ENCODE results near the gene ADAMTS16.

The ADAMTS16 gene

GRCh38 chr5:5105531-5105930 is 34.6 kb upstream of the ADAMTS16 start:
- DNase-seq (ENCODE audit: extremely low read depth, low read depth): no peak
- no peak for TF ChIP-seq CTCF (IDR thresholded peaks at IDR 0.05; ENCODE audit: low read depth, low read length)

- no peak for DNase-seq (ENCODE audit: extremely low read depth, low read depth)
Measured at GRCh38 chr5:5116956-5117355, 23.2 kb upstream of the ADAMTS16 start.

GRCh38 chr5:5122776-5123175 is 17.4 kb upstream of the ADAMTS16 start:
- no peak for DNase-seq (ENCODE audit: extremely low read depth, low read depth)
- no peak for TF ChIP-seq CTCF (IDR thresholded peaks at IDR 0.05; ENCODE audit: low read depth, low read length)

More at GRCh38 chr5:5116956-5117355, 23.2 kb upstream of the ADAMTS16 start:
- TF ChIP-seq CTCF (IDR thresholded peaks at IDR 0.05; ENCODE audit: low read depth, low read length): no peak

DNA sequence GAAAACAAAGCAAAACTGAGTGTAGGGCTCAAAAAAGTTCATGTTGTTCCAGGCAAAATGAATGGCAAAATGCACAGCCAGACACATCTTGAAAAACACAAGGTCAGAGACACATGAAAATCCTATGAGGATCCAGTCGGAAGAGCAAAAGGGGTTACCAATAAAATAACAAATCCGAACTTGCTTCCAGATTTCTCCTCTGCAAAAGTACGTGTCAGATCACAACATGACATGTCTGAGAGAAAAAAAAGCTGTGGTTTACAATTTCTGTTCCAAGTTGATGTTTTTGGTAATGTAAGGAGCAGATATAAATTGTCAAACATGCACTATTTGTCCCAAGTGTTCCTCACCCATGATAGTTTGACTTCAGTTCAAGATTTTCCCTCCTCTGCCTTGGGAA is 15.9 kb upstream of the ADAMTS16 start:
- no peak for DNase-seq (ENCODE audit: extremely low read depth, low read depth)
- TF ChIP-seq CTCF (IDR thresholded peaks at IDR 0.05; ENCODE audit: low read depth, low read length): no peak

- no peak for TF ChIP-seq CTCF (IDR thresholded peaks at IDR 0.05; ENCODE audit: low read depth, low read length)
- DNase-seq (ENCODE audit: extremely low read depth, low read depth): no peak
Measured at GRCh38 chr5:5126444-5126843, 13.7 kb upstream of the ADAMTS16 start.

- no peak for TF ChIP-seq CTCF (IDR thresholded peaks at IDR 0.05; ENCODE audit: low read depth, low read length)
- no peak for DNase-seq (ENCODE audit: extremely low read depth, low read depth)
Measured at GRCh38 chr5:5128766-5129165, 11.4 kb upstream of the ADAMTS16 start.

GRCh38 chr5:5132234-5132633 is 7.9 kb upstream of the ADAMTS16 start:
- TF ChIP-seq CTCF (IDR thresholded peaks at IDR 0.05; ENCODE audit: low read depth, low read length): no peak
- DNase-seq (ENCODE audit: extremely low read depth, low read depth): no peak

All from AG09319 (cell line).